Measurements from ENCODE around the gene HSF2BP. TPM values are rescaled to one million over a fixed set of nuclear protein-coding genes. Genes with fewer than 3 reads are reported as not detected.
"Not testable (repeated sequence)": the region's sequence is repeated elsewhere in the genome, so short reads cannot be mapped to it uniquely, and the experiment has no call there.

The HSF2BP gene
- total and polyA plus RNA-seq, 2 of the 8 experiments (the other 6 are each of a cell fraction or from before 2014, with no cell fraction given) = 0.51 to 0.93 TPM

- H2AFZ ChIP-seq (ENCODE audit: low read length); H4K91ac ChIP-seq (replicated peaks; ENCODE audit: insufficient read length, low read length); H3K23me2 ChIP-seq (ENCODE audit: low read depth, low read length); H2BK120ac ChIP-seq (replicated peaks; ENCODE audit: low read depth, low read length); H3K4me3 ChIP-seq (ENCODE audit: extremely low read depth in 1 of 4, insufficient read depth in 2 of 4, low read depth in 3 of 4, low read length in 4 of 4); H3K79me2 ChIP-seq (ENCODE audit: control insufficient read depth in 1 of 2, insufficient read depth in 2 of 2, low read length in 2 of 2); H3K9me3 ChIP-seq (ENCODE audit: insufficient read depth in 2 of 2, low read depth in 1 of 2, low read length in 1 of 2); H3K4me1 ChIP-seq (replicated peaks in 1 of 4; ENCODE audit: control insufficient read depth in 3 of 4, insufficient read depth in 4 of 4, low read length in 3 of 4); H2AK5ac ChIP-seq (ENCODE audit: low read depth, low read length); H3K4ac ChIP-seq (replicated peaks; ENCODE audit: insufficient read length, low read depth, low read length); H3K27ac ChIP-seq (ENCODE audit: low read depth, low read length); H3K9ac ChIP-seq (replicated peaks in 1 of 4; ENCODE audit: extremely low read depth in 1 of 4, low read depth in 3 of 4, low read length in 3 of 4); H2BK15ac ChIP-seq (ENCODE audit: low read length); H2BK12ac ChIP-seq (ENCODE audit: low read depth, low read length); POLR2A ChIA-PET (ENCODE audit: partially characterized antibody); H3K56ac ChIP-seq (replicated peaks; ENCODE audit: insufficient read length, low read depth, low read length); FAIRE-seq; H3K23ac ChIP-seq (ENCODE audit: insufficient read length); H2BK20ac ChIP-seq (ENCODE audit: low read length); H4K20me1 ChIP-seq (replicated peaks in 1 of 2; ENCODE audit: control insufficient read depth in 1 of 2, insufficient read depth in 2 of 2, low read length in 2 of 2); H3K36me3 ChIP-seq (ENCODE audit: control insufficient read depth in 2 of 4, insufficient read depth in 4 of 4, low read length in 3 of 4); H3K14ac ChIP-seq (ENCODE audit: insufficient read length); DNase-seq (ENCODE audit: low read depth in 1 of 2, low spot score in 2 of 2); H2BK5ac ChIP-seq (ENCODE audit: low read depth, low read length); H3K27me3 ChIP-seq (replicated peaks in 1 of 4; ENCODE audit: control insufficient read depth in 3 of 4, extremely low read depth in 1 of 4, insufficient read depth in 3 of 4, low read length in 3 of 4); H4K8ac ChIP-seq (ENCODE audit: extremely low read depth, insufficient read depth, low read length); H4K5ac ChIP-seq (ENCODE audit: insufficient read length, low read depth, low read length); CTCF ChIA-PET (ENCODE audit: partially characterized antibody); H3K79me1 ChIP-seq (ENCODE audit: low read depth, low read length); H3K18ac ChIP-seq (ENCODE audit: extremely low read depth, low read length); H3K4me2 ChIP-seq (ENCODE audit: insufficient read depth in 1 of 2, low read depth in 2 of 2, low read length in 2 of 2): not testable (repeated sequence)
- WGBS, 2 experiments (ENCODE audit: extremely low coverage in 1 of 2, insufficient coverage in 1 of 2, insufficient read length in 1 of 2, insufficient replicate concordance in 2 of 2, low coverage in 1 of 2, low lambda C conversion rate in 2 of 2, missing lambda C conversion rate in 1 of 2) = no CpG with 5 or more reads among the region's 4 CpGs
Measured at GRCh38 chr21:43516295-43516847, 142.9 kb downstream of the HSF2BP start.

- CTCF ChIA-PET (ENCODE audit: partially characterized antibody); H2BK120ac ChIP-seq (replicated peaks; ENCODE audit: low read depth, low read length); H4K5ac ChIP-seq (ENCODE audit: insufficient read length, low read depth, low read length): not testable (repeated sequence)
Measured at GRCh38 chr21:43514834-43515233, 144.5 kb downstream of the HSF2BP start.

More at GRCh38 chr21:43514834-43515233, 144.5 kb downstream of the HSF2BP start:
- H3K4ac ChIP-seq (replicated peaks; ENCODE audit: insufficient read length, low read depth, low read length); H3K56ac ChIP-seq (replicated peaks; ENCODE audit: insufficient read length, low read depth, low read length); H4K8ac ChIP-seq (ENCODE audit: extremely low read depth, insufficient read depth, low read length); H3K9ac ChIP-seq (replicated peaks in 1 of 4; ENCODE audit: extremely low read depth in 1 of 4, low read depth in 3 of 4, low read length in 3 of 4); H3K23ac ChIP-seq (ENCODE audit: insufficient read length); H3K79me1 ChIP-seq (ENCODE audit: low read depth, low read length); H3K23me2 ChIP-seq (ENCODE audit: low read depth, low read length); H3K36me3 ChIP-seq (ENCODE audit: control insufficient read depth in 2 of 4, insufficient read depth in 4 of 4, low read length in 3 of 4); H3K79me2 ChIP-seq (ENCODE audit: control insufficient read depth in 1 of 2, insufficient read depth in 2 of 2, low read length in 2 of 2); H3K4me1 ChIP-seq (replicated peaks in 1 of 4; ENCODE audit: control insufficient read depth in 3 of 4, insufficient read depth in 4 of 4, low read length in 3 of 4); H2BK15ac ChIP-seq (ENCODE audit: low read length); H4K20me1 ChIP-seq (replicated peaks in 1 of 2; ENCODE audit: control insufficient read depth in 1 of 2, insufficient read depth in 2 of 2, low read length in 2 of 2); H2AFZ ChIP-seq (ENCODE audit: low read length); H3K4me2 ChIP-seq (ENCODE audit: insufficient read depth in 1 of 2, low read depth in 2 of 2, low read length in 2 of 2); H3K27ac ChIP-seq (ENCODE audit: low read depth, low read length); H3K27me3 ChIP-seq (replicated peaks in 1 of 4; ENCODE audit: control insufficient read depth in 3 of 4, extremely low read depth in 1 of 4, insufficient read depth in 3 of 4, low read length in 3 of 4); H2AK5ac ChIP-seq (ENCODE audit: low read depth, low read length); H4K91ac ChIP-seq (replicated peaks; ENCODE audit: insufficient read length, low read length); H3K14ac ChIP-seq (ENCODE audit: insufficient read length); H3K9me3 ChIP-seq (ENCODE audit: insufficient read depth in 2 of 2, low read depth in 1 of 2, low read length in 1 of 2); H2BK20ac ChIP-seq (ENCODE audit: low read length); FAIRE-seq; DNase-seq (ENCODE audit: low read depth in 1 of 2, low spot score in 2 of 2); H2BK5ac ChIP-seq (ENCODE audit: low read depth, low read length); H3K4me3 ChIP-seq (ENCODE audit: extremely low read depth in 1 of 4, insufficient read depth in 2 of 4, low read depth in 3 of 4, low read length in 4 of 4); H2BK12ac ChIP-seq (ENCODE audit: low read depth, low read length); H3K18ac ChIP-seq (ENCODE audit: extremely low read depth, low read length); POLR2A ChIA-PET (ENCODE audit: partially characterized antibody): not testable (repeated sequence)
- no CpG with 5 or more reads among the region's 3 CpGs for WGBS, 2 experiments (ENCODE audit: extremely low coverage in 1 of 2, insufficient coverage in 1 of 2, insufficient read length in 1 of 2, insufficient replicate concordance in 2 of 2, low coverage in 1 of 2, low lambda C conversion rate in 2 of 2, missing lambda C conversion rate in 1 of 2)
